ENCODE results near the gene ITPR2. TPM values are rescaled to one million over a fixed set of nuclear protein-coding genes. Genes with fewer than 3 reads are reported as not detected.

Gene ITPR2
- polyA plus RNA-seq, 1 donor from 2014 or later = 27.5 TPM

DNA sequence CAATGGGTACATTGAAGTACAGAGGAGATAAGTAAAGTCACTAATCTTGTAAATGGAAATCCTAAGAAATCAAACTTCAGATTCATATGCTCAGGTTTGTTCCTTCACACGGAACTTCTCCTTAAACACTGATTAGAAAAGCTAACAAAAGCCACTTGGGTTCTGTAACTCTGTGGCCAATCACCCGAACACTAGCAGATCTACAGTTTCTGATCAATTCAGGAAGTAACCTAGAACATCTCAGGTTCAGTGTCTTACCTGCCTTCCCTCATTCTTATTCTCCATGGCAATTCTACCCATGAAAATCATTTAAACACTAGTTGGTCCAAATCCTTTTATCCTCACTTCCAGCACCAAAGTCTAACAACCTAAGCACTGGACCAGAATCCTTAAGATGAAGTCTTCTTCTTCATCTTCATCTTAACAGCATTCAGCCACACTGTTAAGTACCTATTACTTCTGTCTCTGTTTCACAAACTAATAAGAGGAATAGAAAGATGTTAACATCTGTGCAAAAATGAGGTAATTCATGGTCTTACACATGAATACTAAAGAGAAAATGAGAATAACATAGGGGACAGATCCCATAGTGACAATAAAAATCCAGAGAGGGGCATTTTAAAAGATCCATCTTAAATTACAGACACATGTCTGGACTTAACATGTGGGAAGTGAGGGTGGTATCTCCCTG is 453.1 kb downstream of the ITPR2 start:
- H3K4me3 Mint-ChIP-seq = no peak overlapping the region
- H3K27me3 Mint-ChIP-seq = no peaks in the 10 kb centered on the region
- H3K9me3 Mint-ChIP-seq = peaks cover 0 to 10% (median 2%) of the 10 kb centered on the region in 3 donors
- H3K27ac Mint-ChIP-seq = no peak overlapping the region
- H3K4me1 Mint-ChIP-seq = peaks cover 0 to 9% (median 4%) of the 10 kb centered on the region in 3 donors
- H3K36me3 Mint-ChIP-seq = peaks cover 23% of the 10 kb centered on the region

DNA sequence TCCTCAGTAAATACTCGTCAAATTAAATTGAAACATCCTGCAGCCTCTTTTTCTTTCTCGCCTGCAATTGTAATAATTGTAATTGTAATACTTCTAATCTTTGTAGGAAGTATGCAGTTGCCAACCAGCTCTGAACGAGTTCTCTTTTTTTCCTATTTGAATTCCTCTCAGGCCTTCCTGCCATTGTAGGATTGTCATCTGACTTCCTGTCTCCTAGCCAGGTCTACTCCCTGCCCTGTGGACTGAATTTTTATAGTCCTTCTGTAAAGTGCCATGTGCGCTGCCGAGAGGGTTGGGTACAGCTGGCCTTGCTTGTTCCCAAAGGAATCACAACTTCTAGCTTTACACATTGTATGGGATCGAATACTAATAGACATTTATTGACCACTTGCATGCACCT is 454.3 kb downstream of the ITPR2 start:
- Mint-ChIP-seq H3K9me3 (peaks cover 0 to 8% (median 2%) of the 10 kb centered on the region in 3 donors), H3K27ac (no peak overlapping the region), H3K27me3 (no peaks in the 10 kb centered on the region), H3K36me3 (peaks cover 20% of the 10 kb centered on the region), H3K4me3 (no peak overlapping the region), H3K4me1 (peaks cover 0 to 9% (median 4%) of the 10 kb centered on the region in 3 donors)

DNA sequence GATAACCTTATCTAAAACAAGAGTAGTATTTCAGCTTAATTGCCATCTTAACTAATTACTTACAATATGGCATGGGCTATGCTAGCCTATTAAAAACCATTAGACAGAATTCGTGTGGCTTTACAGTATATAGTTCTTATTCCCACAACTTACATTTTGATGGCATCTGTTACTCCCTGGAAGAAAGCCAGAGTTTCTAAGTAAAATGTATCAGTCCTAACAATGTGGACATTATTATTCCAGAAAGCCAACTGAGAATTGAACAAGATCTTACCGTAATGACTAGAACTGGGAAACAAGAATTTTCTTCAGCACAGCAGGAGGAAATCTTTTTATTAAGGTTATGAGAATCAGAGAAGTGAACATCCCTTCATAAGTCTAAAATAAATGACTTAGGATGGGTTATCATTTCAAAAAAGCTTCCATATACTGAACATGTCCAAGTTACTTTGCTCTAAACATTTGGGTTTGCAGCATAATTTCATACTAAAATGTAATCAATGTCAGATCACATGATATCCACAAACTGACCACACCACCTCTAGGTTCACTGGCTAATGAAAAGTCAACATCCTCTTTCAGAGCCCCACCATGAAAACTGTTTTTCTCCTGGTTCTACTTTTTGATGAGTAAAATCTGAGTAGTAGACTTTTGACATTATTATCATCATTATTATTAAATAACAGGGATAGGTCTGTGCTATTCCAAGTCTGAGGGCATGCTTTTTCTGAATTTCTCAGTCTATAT is 457.9 kb downstream of the ITPR2 start:
- peaks cover 14% of the 10 kb centered on the region for H3K36me3 Mint-ChIP-seq
- H3K27ac Mint-ChIP-seq = no peak overlapping the region
- H3K27me3 Mint-ChIP-seq = no peaks in the 10 kb centered on the region
- H3K9me3 Mint-ChIP-seq = peaks cover 0 to 3% (median 0%) of the 10 kb centered on the region in 3 donors
- peaks cover 0 to 9% (median 4%) of the 10 kb centered on the region in 3 donors for H3K4me1 Mint-ChIP-seq
- no peak overlapping the region for H3K4me3 Mint-ChIP-seq

DNA sequence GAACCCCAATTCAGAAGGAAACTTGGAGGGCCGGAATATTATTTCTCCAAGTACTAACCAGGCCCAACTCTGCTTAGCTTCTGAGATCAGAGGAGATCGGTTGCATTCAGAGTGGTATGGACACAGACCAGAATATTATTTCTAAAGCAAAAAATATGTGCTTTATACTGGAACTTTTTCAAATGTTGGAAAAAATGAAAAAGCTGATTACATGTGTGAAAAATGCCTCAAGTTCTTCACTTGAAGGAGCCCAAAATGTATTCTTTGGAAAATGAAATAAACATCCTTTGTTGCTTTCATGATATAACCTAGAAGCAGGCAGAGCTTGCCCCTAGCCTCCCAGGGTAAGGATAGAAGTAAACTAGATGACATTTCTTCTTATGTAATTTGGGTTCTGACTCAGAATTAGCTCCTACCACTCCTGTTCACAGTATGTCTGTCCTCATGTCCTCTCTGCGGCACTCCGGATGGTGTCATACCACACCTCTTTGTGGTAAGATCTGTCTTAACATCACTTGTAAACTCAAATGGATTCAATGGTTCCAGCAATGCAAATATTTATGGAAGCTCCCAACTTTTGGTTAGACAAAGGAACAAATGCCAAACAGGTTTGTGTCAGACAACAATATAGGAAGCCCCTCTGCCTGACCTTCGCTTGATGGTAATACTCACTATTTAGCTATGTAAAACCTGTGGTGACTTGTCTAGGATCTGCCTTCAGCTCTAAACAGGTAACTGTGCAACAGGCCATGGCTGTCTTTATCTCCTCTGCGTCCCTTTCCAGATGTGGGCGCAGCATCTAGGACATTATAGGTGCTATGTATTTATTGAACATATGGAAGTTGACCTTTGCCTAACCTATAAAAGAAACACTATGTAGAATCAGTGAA is 459.1 kb downstream of the ITPR2 start:
- no peak overlapping the region for H3K4me3 Mint-ChIP-seq
- H3K27ac Mint-ChIP-seq = peak overlapping the region in 1 of 3 donors; percentile 40
- peaks cover 0 to 3% (median 0%) of the 10 kb centered on the region in 3 donors for H3K9me3 Mint-ChIP-seq
- H3K4me1 Mint-ChIP-seq = peaks cover 0 to 9% (median 4%) of the 10 kb centered on the region in 3 donors
- peaks cover 9% of the 10 kb centered on the region for H3K36me3 Mint-ChIP-seq
- H3K27me3 Mint-ChIP-seq = no peaks in the 10 kb centered on the region

DNA sequence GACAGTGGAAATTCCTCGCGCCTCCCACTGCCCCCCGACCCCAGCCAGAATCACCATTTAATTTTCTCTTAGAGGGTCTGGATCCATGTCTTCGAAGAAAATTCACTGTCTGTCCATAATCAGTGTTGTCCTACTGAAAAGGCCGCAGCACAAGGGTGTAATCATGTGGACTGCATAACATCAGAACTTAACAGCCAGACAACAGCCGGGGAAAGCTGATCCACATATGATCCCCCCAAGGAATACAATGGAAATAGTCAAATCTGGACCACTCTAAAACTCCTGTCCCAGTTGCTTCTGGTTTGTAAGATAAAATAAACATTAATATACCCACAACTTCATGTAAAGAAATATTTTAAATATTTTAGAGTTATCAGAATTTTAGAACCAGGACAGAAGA is 460.1 kb downstream of the ITPR2 start:
- Mint-ChIP-seq H3K27ac (no peak overlapping the region), H3K9me3 (peaks cover 0 to 3% (median 0%) of the 10 kb centered on the region in 3 donors), H3K27me3 (no peaks in the 10 kb centered on the region), H3K4me3 (no peak overlapping the region), H3K4me1 (peaks cover 0 to 8% (median 4%) of the 10 kb centered on the region in 3 donors), H3K36me3 (peaks cover 9% of the 10 kb centered on the region)

DNA sequence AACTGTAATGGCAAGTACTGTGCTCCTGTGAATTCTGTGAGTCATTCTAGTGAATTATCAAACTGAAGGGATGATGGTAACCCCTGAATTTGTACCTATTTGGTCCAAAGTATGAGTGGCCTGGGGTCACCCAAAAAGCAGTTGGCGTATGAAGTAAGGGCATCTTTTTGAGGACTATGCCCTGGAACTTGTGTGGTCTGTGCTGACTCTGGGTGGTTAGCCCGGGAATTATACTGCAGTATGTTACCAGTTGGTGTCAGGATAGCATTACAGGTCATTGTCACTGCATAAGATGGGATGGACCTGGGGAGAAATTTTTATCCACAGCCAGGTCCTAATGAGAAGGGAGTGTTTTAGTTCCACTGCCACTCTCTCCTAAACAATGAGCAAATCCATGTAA is 462.9 kb downstream of the ITPR2 start:
- no peak overlapping the region for H3K27ac Mint-ChIP-seq
- no peaks in the 10 kb centered on the region for H3K27me3 Mint-ChIP-seq
- H3K4me3 Mint-ChIP-seq = no peak overlapping the region
- H3K9me3 Mint-ChIP-seq = no peaks in the 10 kb centered on the region
- H3K36me3 Mint-ChIP-seq = peaks cover 11% of the 10 kb centered on the region
- no peaks in the 10 kb centered on the region for H3K4me1 Mint-ChIP-seq

DNA sequence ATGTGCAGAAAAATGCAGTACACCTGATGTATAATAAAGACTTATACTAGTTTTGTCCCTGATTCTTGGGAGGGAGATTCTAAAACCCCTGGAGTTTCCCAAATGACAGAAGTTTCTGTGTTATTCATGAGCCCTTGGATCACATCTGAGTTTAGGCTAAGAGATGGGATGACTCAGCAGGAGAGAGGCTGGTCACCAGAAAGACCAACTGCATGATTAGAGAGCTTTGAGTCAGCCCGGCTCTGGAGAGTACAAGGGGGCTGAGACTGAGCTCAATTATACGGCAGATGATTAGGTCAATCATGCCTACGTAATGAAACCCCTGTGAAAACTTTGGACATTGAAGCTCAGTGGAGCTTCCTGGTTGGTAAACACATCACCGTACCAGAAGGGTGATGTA is 463.4 kb downstream of the ITPR2 start:
- Mint-ChIP-seq H3K36me3 (peaks cover 9% of the 10 kb centered on the region), H3K9me3 (no peaks in the 10 kb centered on the region), H3K4me3 (no peak overlapping the region), H3K4me1 (no peaks in the 10 kb centered on the region), H3K27ac (no peak overlapping the region), H3K27me3 (no peaks in the 10 kb centered on the region)

DNA sequence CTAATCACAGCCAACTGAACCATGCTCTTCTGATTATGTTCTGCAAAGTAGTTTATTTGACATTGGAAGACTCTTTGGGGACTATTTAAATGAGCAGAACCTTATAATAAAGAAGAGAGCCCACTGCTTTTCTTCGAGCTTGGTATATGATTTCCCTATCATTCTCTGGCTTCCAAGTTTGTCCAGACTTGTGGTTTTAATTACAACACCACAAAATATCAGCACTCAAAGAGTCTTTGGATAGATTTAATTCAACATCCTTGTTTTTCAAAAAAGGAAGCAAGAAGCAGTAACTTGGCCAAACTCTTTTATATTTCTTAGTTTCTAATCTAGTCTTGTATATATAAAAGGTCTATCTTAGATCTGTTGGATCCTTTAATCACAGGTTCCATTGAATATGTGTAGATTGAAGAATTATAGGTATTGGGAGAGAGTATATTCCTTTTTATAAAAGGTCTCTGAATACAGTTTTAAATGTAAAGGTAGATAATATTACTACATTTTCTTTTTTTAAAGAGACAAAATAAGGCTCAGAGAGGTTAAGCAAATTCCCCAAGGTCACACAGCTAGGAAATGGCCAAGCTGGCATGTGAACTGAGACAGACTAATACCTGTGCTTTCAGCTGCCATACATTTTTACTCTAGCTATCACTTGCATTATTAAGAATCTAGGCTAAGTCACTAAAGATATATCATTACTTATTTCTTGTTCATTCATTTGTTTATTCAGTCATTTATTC is 464.8 kb downstream of the ITPR2 start:
- no peaks in the 10 kb centered on the region for H3K4me1 Mint-ChIP-seq
- H3K27me3 Mint-ChIP-seq = no peaks in the 10 kb centered on the region
- no peak overlapping the region for H3K4me3 Mint-ChIP-seq
- no peak overlapping the region for H3K27ac Mint-ChIP-seq
- H3K36me3 Mint-ChIP-seq = peaks cover 11% of the 10 kb centered on the region
- H3K9me3 Mint-ChIP-seq = no peaks in the 10 kb centered on the region

DNA sequence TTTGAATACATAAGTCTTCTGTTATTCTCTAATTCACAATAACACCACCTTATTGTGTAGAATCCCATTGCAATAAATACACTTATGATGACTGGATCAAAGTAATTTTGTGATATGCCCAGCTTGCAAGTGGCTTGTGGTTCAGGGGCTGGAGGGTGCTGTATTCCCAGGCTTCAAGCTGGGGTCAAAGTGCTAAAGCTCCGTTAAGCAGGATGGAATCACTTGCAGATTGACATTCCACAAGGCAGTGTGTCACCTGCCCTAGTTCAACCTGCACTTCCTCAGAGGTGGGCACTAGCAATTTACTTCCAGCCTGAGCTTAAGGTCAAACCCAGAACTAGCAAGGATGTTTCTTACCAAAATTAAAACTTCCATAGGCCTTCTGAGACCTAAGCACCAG is 471.0 kb downstream of the ITPR2 start:
- Mint-ChIP-seq H3K4me1 (peaks cover 0 to 5% (median 0%) of the 10 kb centered on the region in 3 donors), H3K4me3 (no peak overlapping the region), H3K27me3 (no peaks in the 10 kb centered on the region), H3K9me3 (no peaks in the 10 kb centered on the region), H3K36me3 (peaks cover 16% of the 10 kb centered on the region), H3K27ac (no peak overlapping the region)

DNA sequence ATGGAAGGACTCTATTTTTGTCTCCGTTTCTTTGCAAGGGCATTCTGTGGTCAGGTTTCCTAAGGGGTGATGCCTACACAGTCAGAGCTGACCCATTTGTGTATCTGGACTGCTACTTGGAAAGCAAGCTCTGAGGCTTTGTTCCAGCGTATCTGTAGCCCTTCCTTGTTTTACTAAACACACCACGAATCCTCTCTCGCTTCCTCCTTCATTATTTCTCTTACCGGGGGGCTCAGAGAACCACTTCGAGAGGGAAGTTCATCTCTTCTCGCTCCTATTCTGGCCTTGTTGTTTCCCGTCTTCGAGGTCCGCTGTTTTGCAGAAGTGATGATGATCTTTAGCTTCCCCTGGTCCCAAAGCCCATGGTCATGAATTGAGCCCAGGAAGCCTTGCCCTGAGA is 472.9 kb downstream of the ITPR2 start:
- no peaks in the 10 kb centered on the region for H3K27me3 Mint-ChIP-seq
- H3K9me3 Mint-ChIP-seq = no peaks in the 10 kb centered on the region
- H3K4me3 Mint-ChIP-seq = no peak overlapping the region
- H3K36me3 Mint-ChIP-seq = peaks cover 11% of the 10 kb centered on the region
- H3K27ac Mint-ChIP-seq = no peak overlapping the region
- H3K4me1 Mint-ChIP-seq = peaks cover 0 to 5% (median 0%) of the 10 kb centered on the region in 3 donors

DNA sequence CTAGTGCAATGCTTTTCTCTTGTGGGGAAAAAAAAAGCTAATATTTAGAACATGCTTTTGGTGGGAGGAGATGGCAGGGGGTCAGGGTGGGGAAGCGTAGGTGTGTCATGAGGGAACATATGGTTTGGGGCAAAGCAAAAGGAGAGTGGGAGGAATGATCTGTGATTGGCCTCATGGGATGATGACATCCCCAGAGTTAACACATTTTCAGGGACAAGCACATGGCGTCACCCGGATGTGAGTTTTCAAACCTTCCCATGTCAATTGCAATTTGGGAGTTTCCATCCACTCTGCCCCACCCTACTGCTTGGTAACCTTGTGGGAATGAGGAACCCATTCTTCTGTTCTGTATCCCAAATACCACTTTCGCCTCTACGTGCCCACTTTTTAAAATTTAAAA is 473.4 kb downstream of the ITPR2 start:
- H3K4me3 Mint-ChIP-seq = no peak overlapping the region
- H3K27me3 Mint-ChIP-seq = no peaks in the 10 kb centered on the region
- no peaks in the 10 kb centered on the region for H3K9me3 Mint-ChIP-seq
- peaks cover 0 to 5% (median 0%) of the 10 kb centered on the region in 3 donors for H3K4me1 Mint-ChIP-seq
- H3K27ac Mint-ChIP-seq = no peak overlapping the region
- peaks cover 11% of the 10 kb centered on the region for H3K36me3 Mint-ChIP-seq

DNA sequence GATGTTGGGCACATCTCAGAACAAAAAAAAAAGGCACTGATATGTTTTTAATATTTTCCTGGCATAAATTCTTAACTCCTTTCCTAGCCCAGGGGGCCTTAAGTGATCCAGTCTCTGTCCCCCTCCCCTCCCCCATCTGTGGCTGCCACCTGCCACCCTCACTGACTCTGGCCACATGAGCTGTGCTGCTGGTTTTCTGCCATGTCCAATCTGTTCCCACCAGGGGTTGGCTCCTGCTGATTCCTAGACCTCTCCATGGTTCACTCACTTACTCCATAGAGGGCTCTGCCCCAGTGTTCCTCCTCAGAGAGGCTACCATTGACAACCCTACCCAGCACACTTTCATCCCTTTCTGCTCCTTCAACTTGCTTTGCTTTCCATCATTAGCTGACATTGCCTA is 474.3 kb downstream of the ITPR2 start:
- Mint-ChIP-seq H3K9me3 (no peaks in the 10 kb centered on the region), H3K36me3 (peaks cover 11% of the 10 kb centered on the region), H3K27ac (no peak overlapping the region), H3K4me3 (no peak overlapping the region), H3K27me3 (no peaks in the 10 kb centered on the region), H3K4me1 (peaks cover 0 to 5% (median 0%) of the 10 kb centered on the region in 3 donors)

DNA sequence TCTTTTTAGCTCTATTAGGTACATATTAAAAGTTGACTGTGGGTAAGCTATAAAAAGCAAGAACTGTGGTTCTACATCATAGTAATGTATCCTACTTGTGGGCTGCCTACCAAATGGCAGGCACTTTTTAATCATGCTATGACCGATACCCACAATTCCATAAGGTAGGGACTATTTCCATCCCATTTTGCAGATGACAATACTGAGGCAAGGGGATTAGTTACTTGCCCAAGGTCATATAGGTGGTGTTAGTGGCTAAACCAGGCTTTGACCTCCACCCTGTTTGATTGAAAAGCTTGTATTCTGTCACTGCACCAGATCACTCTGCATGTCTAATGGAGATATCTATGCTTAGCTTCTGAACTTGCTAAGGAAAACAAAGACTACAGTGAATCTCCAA is 485.7 kb downstream of the ITPR2 start:
- Mint-ChIP-seq H3K27me3 (no peaks in the 10 kb centered on the region), H3K27ac (peak overlapping the region in 1 of 3 donors; percentile 40), H3K9me3 (no peaks in the 10 kb centered on the region), H3K4me3 (no peak overlapping the region), H3K36me3 (peaks cover 6% of the 10 kb centered on the region), H3K4me1 (peaks cover 10 to 23% (median 11%) of the 10 kb centered on the region in 3 donors)

DNA sequence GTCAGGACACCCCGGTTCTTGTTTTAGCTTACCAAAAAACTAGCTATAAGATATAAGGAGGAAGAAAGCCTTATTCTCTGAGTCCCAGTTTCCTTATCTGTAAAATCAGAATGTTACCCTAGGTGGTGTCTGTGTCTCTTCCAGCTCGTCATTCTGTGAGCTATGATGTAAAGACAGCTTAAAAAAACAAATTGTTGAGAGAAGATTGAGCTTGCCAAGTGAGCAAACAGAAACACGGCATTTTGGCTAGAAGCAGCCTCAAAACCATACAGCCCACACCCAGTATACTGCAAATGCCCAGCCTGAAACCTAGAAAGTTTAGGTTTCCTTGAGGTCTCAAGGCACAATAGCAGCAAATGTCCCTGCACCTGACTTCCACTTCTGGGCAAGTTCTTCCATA is 486.3 kb downstream of the ITPR2 start:
- Mint-ChIP-seq H3K27me3 (no peaks in the 10 kb centered on the region), H3K27ac (no peak overlapping the region), H3K9me3 (no peaks in the 10 kb centered on the region)

More for the DNA sequence above, 486.3 kb downstream of the ITPR2 start:
- H3K36me3 Mint-ChIP-seq = peaks cover 5% of the 10 kb centered on the region
- H3K4me1 Mint-ChIP-seq = peaks cover 13 to 27% (median 14%) of the 10 kb centered on the region in 3 donors
- peak overlapping the region in 1 of 4 donors; percentile 10 for H3K4me3 Mint-ChIP-seq
